Breast epithelium (tissue), 4 donors: ENCODE measurements around the gene ADCY1. TPM values are rescaled to one million over a fixed set of nuclear protein-coding genes. Genes with fewer than 3 reads are reported as not detected.

Experiments used
- DNase-seq, 2 donors: peaks; one replicate each; pipeline ENCODE4 v3.0.0-alpha.2; 2019; ENCODE audit warnings: low spot score in 2 of 2
- H3K27ac ChIP-seq, 2 donors: fragments of 200-600 bp; sonication (generic) in 1 of 2; one replicate each; pipeline ENCODE4 v1.5.1; 2016 to 2019; ENCODE audit warnings: mild to moderate bottlenecking in 1 of 2
- H3K27me3 ChIP-seq, 2 donors: fragments of 200-600 bp; sonication (generic) in 1 of 2; one replicate each; pipeline versions ENCODE4 v1.5.1 to v1.6.0; 2017 to 2019; ENCODE audit warnings: control low read depth in 1 of 2, mild to moderate bottlenecking in 1 of 2
- H3K36me3 ChIP-seq: fragments of 200-600 bp; one replicate; pipeline ENCODE4 v1.5.1; 2019
- H3K4me1 ChIP-seq, 2 donors: fragments of 200-600 bp; sonication (generic); one replicate each; pipeline ENCODE4 v1.5.1; 2016 to 2019; ENCODE audit warnings: control low read depth in 1 of 2
- H3K4me3 ChIP-seq, 3 donors: fragments of 200-600 bp; sonication (generic); 1 replicate in 2 of 3; 2 replicates in 1 of 3; pipeline ENCODE4 v1.5.1; 2016 to 2019; ENCODE audit warnings: mild to moderate bottlenecking in 3 of 3, moderate library complexity in 2 of 3
- H3K9me3 ChIP-seq, 2 donors: fragments of 200-600 bp; sonication (generic) in 1 of 2; one replicate each; pipeline ENCODE4 v1.5.1; 2016 to 2019; ENCODE audit warnings: control low read depth in 1 of 2
- POLR2A ChIP-seq: fragments of 450-650 bp; IDR thresholded peaks from one replicate; pipeline ENCODE4 v1.6.1; 2016; ENCODE audit warnings: antibody characterized with exemption, mild to moderate bottlenecking, moderate library complexity
- POLR2AphosphoS5 ChIP-seq, 3 donors: sonication (generic); formaldehyde crosslinking; IDR thresholded peaks; one replicate each; pipeline ENCODE4 v1.6.1; 2017; ENCODE audit warnings: antibody characterized with exemption in 3 of 3
- intact Hi-C: fragments of 100-400 bp; cut with DNase I; formaldehyde crosslinking; loops from one replicate; pipeline ENCODE4 v1.15.1; 2023; ENCODE audit warnings: low total_unique reads
- total RNA-seq, 3 donors: library from RNA; depleted of rRNA; stranded (reverse); fragments of >200 nt; gene quantifications; one replicate each; pipeline ENCODE4 v1.1.0, GENCODE V29; 2016
- TF ChIP-seq, protein P1 (sequence below), 3 donors: fragments of 450-650 bp; IDR thresholded peaks; one replicate each; pipeline ENCODE4 v1.5.1; 2016 to 2017; ENCODE audit warnings: antibody characterized with exemption in 3 of 3, mild to moderate bottlenecking in 3 of 3, moderate library complexity in 3 of 3

Gene ADCY1
- total RNA-seq, 3 donors from 2014 or later, result 1.6 to 14.4 (median 2.5) TPM

GRCh38 chr7:45660901-45661211 is 86.7 kb downstream of the ADCY1 start:
- no peak for TF ChIP-seq POLR2A
- no peak for TF ChIP-seq POLR2AphosphoS5 (IDR thresholded peaks at IDR 0.05)
- Histone ChIP-seq H3K36me3 (no peaks in the 10 kb centered on the region), H3K27ac (no peak overlapping the region), H3K4me3 (no peak overlapping the region), H3K9me3 (no peaks in the 10 kb centered on the region), H3K27me3 (no peaks in the 10 kb centered on the region), H3K4me1 (no peaks in the 10 kb centered on the region)
- intact Hi-C loops, result no loop called here
- no peak for DNase-seq

DNA sequence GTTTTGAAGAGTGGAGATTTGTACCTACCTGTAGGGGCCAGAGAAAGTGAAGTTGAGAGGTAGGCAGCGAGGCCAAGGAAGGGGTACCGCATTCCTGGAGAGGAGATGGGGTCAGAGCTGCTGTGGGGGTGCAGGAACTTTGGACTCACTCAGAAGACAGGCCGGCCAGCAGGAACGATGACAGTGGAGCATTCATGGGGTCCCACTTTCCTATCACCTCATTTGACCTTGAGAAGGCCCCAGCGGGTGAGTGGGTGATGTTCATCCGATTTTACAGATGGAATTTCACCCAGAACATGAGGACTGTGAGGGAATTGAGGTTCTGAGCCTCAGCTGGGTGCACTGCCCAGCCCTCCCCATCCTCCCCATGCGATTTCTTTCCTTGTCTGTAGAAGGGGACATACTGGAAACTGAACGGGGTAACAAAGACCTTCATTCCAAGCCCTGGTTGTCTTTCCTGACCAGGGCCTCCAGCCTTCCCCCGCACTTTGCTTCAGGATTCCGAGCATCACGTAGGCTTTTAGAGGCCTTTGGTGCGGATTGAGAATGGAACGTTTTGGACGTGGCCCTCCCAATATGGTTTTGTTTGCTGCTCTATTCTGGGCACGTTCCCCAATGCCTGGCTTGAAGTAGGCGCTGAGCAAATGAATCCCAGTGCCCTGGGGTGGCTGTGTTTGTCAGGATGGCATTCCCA is 87.3 kb downstream of the ADCY1 start:
- Histone ChIP-seq H3K4me3 (no peak overlapping the region), H3K27ac (no peak overlapping the region), H3K27me3 (no peaks in the 10 kb centered on the region), H3K4me1 (no peaks in the 10 kb centered on the region), H3K9me3 (no peaks in the 10 kb centered on the region), H3K36me3 (no peaks in the 10 kb centered on the region)
- intact Hi-C loops, result no loop called here
- DNase-seq, result peak in 1 of 2 donors; percentile 22
- TF ChIP-seq POLR2AphosphoS5 (IDR thresholded peaks at IDR 0.05) (no peak), POLR2A (no peak)
- TF ChIP-seq, protein P1, sequence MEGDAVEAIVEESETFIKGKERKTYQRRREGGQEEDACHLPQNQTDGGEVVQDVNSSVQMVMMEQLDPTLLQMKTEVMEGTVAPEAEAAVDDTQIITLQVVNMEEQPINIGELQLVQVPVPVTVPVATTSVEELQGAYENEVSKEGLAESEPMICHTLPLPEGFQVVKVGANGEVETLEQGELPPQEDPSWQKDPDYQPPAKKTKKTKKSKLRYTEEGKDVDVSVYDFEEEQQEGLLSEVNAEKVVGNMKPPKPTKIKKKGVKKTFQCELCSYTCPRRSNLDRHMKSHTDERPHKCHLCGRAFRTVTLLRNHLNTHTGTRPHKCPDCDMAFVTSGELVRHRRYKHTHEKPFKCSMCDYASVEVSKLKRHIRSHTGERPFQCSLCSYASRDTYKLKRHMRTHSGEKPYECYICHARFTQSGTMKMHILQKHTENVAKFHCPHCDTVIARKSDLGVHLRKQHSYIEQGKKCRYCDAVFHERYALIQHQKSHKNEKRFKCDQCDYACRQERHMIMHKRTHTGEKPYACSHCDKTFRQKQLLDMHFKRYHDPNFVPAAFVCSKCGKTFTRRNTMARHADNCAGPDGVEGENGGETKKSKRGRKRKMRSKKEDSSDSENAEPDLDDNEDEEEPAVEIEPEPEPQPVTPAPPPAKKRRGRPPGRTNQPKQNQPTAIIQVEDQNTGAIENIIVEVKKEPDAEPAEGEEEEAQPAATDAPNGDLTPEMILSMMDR (IDR thresholded peaks at IDR 0.05), result no peak

DNA sequence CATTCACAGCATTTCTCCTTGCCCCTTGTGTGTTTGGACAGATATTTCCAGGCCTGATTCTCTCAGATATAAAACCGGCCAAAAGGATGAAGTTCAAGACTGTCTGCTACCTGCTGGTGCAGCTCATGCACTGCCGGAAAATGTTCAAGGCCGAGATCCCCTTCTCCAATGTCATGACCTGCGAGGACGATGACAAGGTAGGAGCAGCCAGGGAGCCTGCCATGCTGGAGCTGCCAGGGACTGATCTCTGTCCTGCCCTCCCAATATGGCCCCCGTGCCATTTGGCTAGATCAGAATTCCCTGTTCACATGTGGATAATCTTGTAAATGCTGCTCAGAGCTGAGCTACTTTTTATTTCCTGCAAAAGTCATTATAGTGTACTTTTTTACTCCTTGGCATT is 87.8 kb downstream of the ADCY1 start:
- intact Hi-C loops, result no loop called here
- DNase-seq, result peak in 1 of 2 donors; percentile 27

DNA sequence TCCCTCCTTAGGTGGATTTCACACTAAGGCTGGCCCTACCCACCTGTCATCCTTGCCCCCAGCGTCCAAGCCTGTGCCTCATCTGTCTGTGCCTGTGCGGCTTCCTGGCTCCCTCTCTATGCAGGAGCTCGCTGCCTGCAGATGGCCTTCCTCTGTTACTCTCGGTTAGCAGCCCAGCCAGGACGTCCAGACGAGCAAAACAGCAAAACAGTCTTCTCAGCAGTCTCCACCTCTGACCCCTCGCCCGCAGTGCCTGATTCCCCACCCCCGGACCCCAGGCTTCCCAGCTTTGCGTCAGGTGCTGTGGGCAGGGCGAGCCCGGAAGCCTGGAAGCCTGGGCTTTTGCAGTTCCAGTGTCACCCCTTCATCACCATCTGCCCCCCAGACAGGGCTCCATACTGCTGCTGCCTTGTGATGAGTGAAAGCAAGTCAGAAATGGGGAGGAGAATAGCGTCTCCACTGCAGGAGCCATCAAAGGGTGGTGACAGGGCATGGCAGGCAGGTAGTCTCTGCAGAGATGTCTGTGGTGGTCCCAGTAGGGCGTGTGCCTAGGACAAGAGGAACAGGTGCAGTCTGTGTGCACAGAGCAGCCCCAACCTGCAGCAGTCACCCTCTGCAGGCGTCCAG is 88.5 kb downstream of the ADCY1 start:
- TF ChIP-seq POLR2A, result no peak
- no peak for TF ChIP-seq POLR2AphosphoS5 (IDR thresholded peaks at IDR 0.05)
- TF ChIP-seq, protein P1 (IDR thresholded peaks at IDR 0.05), result no peak
- Histone ChIP-seq H3K27ac (no peak overlapping the region), H3K4me1 (no peaks in the 10 kb centered on the region), H3K9me3 (no peaks in the 10 kb centered on the region), H3K36me3 (no peaks in the 10 kb centered on the region), H3K27me3 (no peaks in the 10 kb centered on the region), H3K4me3 (no peak overlapping the region)
- peak in 1 of 2 donors; percentile 48 for DNase-seq
- intact Hi-C loops, result no loop called here

More for the DNA sequence above, 87.8 kb downstream of the ADCY1 start:
- H3K4me1 ChIP-seq, result no peaks in the 10 kb centered on the region
- no peak overlapping the region for H3K4me3 ChIP-seq
- H3K36me3 ChIP-seq, result no peaks in the 10 kb centered on the region
- no peak overlapping the region for H3K27ac ChIP-seq
- TF ChIP-seq, protein P1 (IDR thresholded peaks at IDR 0.05), result no peak
- TF ChIP-seq POLR2AphosphoS5 (IDR thresholded peaks at IDR 0.05), result no peak
- TF ChIP-seq POLR2A, result no peak
- no peaks in the 10 kb centered on the region for H3K9me3 ChIP-seq
- H3K27me3 ChIP-seq, result no peaks in the 10 kb centered on the region

- TF ChIP-seq, protein P1 (IDR thresholded peaks at IDR 0.05), result peak in 2 of 3 donors; percentile 27 to 54
- no peak for TF ChIP-seq POLR2AphosphoS5 (IDR thresholded peaks at IDR 0.05)
- intact Hi-C loops, result no loop called here
These were observed 89.2 kb downstream of the ADCY1 start for GRCh38 chr7:45663167-45663921.

More at GRCh38 chr7:45663167-45663921, 89.2 kb downstream of the ADCY1 start:
- Histone ChIP-seq H3K36me3 (no peaks in the 10 kb centered on the region), H3K4me3 (no peak overlapping the region), H3K9me3 (no peaks in the 10 kb centered on the region), H3K27me3 (no peaks in the 10 kb centered on the region), H3K4me1 (no peaks in the 10 kb centered on the region), H3K27ac (no peak overlapping the region)
- DNase-seq, result peak in 1 of 2 donors; percentile 55
